HepG2 (cell line): ENCODE results near the gene SUPT4H1. TPM values are rescaled to one million over a fixed set of nuclear protein-coding genes. Genes with fewer than 3 reads are reported as not detected.
A peak's percentile ranks its signal among the peaks of the same experiment; 100 is the strongest.

ENCODE experiments used
- HCFC1 ChIP-seq: fragments of 150-350 bp; IDR thresholded peaks from 2 replicates; pipeline ENCODE4 v1.6.1; 2014; ENCODE audit warnings: low read depth, low read length
- HDAC2 ChIP-seq: sonication (generic); formaldehyde crosslinking; IDR thresholded peaks from 2 replicates; pipeline ENCODE4 v1.4.0; 2020; ENCODE audit warnings: missing genetic modification reagents
- HNRNPL ChIP-seq: fragments of 200-400 bp; formaldehyde crosslinking; IDR thresholded peaks from 2 replicates; pipeline ENCODE4 v1.6.1; 2017; ENCODE audit warnings: mild to moderate bottlenecking, low read depth, low read length
- IKZF1 ChIP-seq: fragments of 450-650 bp; IDR thresholded peaks from 2 replicates; pipeline ENCODE4 v1.7.1; 2016
- IKZF5 ChIP-seq: IDR thresholded peaks from 2 replicates; pipeline ENCODE4 v1.6.1; 2018; ENCODE audit warnings: missing genetic modification reagents, mild to moderate bottlenecking, missing compliant biosample characterization
- REXO4 ChIP-seq: sonication (generic); formaldehyde crosslinking; IDR thresholded peaks from 2 replicates; pipeline ENCODE4 v1.8.0; 2022; ENCODE audit warnings: missing genetic modification reagents, mild to moderate bottlenecking, borderline replicate concordance
- SMAD1 ChIP-seq: sonication (generic); formaldehyde crosslinking; IDR thresholded peaks from 2 replicates; pipeline ENCODE4 v1.4.0; 2020; ENCODE audit warnings: missing genetic modification reagents, low read depth, mild to moderate bottlenecking, borderline replicate concordance
- STAG1 ChIP-seq: sonication (generic); formaldehyde crosslinking; IDR thresholded peaks from 2 replicates; pipeline ENCODE4 v1.4.0; 2020; ENCODE audit warnings: missing genetic modification reagents
- USF2 ChIP-seq, 2 experiments: sonication (generic) in 1 of 2; formaldehyde crosslinking in 1 of 2; IDR thresholded peaks; 2 replicates each; pipeline versions ENCODE4 v1.5.1 to v1.6.1; 2011 to 2020; ENCODE audit warnings: borderline replicate concordance in 1 of 2, low read depth in 1 of 2, low read length in 1 of 2, mild to moderate bottlenecking in 1 of 2, missing genetic modification reagents in 1 of 2, moderate library complexity in 1 of 2
- XRCC5 ChIP-seq: fragments of 200-400 bp; formaldehyde crosslinking; optimal IDR thresholded peaks from 2 replicates; pipeline ENCODE3; 2017; ENCODE audit warnings: mild to moderate bottlenecking, low read length
- ZBTB43 ChIP-seq: sonication (generic); formaldehyde crosslinking; conservative IDR thresholded peaks from 2 replicates; pipeline ENCODE4 v1.4.0; 2020; ENCODE audit warnings: missing genetic modification reagents
- ZNF160 ChIP-seq: sonication (generic); formaldehyde crosslinking; IDR thresholded peaks from 2 replicates; pipeline ENCODE4 v1.8.0; 2022; ENCODE audit warnings: mild to moderate bottlenecking, inconsistent platforms, missing genetic modification reagents
- ZNF547 ChIP-seq: sonication (generic); formaldehyde crosslinking; IDR thresholded peaks from 2 replicates; pipeline ENCODE4 v1.5.1; 2020; ENCODE audit warnings: mild to moderate bottlenecking, missing genetic modification reagents
- ZNF556 ChIP-seq: sonication (generic); formaldehyde crosslinking; IDR thresholded peaks from 2 replicates; pipeline ENCODE4 v1.4.0; 2020; ENCODE audit warnings: mild to moderate bottlenecking, missing genetic modification reagents, borderline replicate concordance
- ZNF687 ChIP-seq: sonication (generic); formaldehyde crosslinking; IDR thresholded peaks from 2 replicates; pipeline ENCODE4 v1.5.1; 2020; ENCODE audit warnings: mild to moderate bottlenecking, missing genetic modification reagents, moderate library complexity
- ZNF704 ChIP-seq: sonication (generic); formaldehyde crosslinking; IDR thresholded peaks from 2 replicates; pipeline ENCODE4 v1.8.1; 2023; ENCODE audit warnings: mild to moderate bottlenecking, inconsistent platforms, moderate library complexity, missing genetic modification reagents, borderline replicate concordance
- polyA plus RNA-seq, 8 experiments: library from polyadenylated mRNA; depleted of rRNA in 3 of 8; stranded (reverse) in 7 of 8; unstranded in 1 of 8; fragments of >200 nt; fragmentation: Illumina TruSeq in 4 of 8; extraction: Trizol in 4 of 8; gene quantifications; 2 replicates each; pipeline versions ENCODE4 v1.2.1 to v1.2.3, GENCODE V29; 2011 to 2016; ENCODE audit warnings: low read depth in 4 of 8, missing spikeins in 1 of 8, mixed read lengths in 1 of 8; ENCODE audit not compliant: insufficient read depth in 1 of 8
- total RNA-seq, 5 experiments: library from RNA; depleted of rRNA; stranded (reverse); fragments of >200 nt; fragmentation: Illumina TruSeq; extraction: Trizol; gene quantifications; 2 replicates each; pipeline ENCODE4 v1.2.3, GENCODE V29; 2016; ENCODE audit warnings: low read depth in 1 of 5

The SUPT4H1 gene
- total and polyA plus RNA-seq, 2 of the 13 experiments (the other 11 are each of a cell fraction or from before 2014, with no cell fraction given), result 155 to 244 TPM

- TF ChIP-seq ZNF687 (CRISPR knock-in tag) (peak; percentile 52), IKZF1 (no peak), ZNF160 (CRISPR knock-in tag) (no peak), ZBTB43 (no peak), HDAC2 (CRISPR knock-in tag) (peak; percentile 31; the same call in 1 of the 2 replicates), XRCC5 (peak; percentile 95), ZNF556 (no peak), HCFC1 (no peak), STAG1 (peak; percentile 82), REXO4 (no peak), USF2 (IDR thresholded peaks at IDR 0.05; ENCODE audit: low read depth, low read length) (no peak), USF2 (CRISPR knock-in tag; IDR thresholded peaks at IDR 0.05; ENCODE audit: borderline replicate concordance) (no peak), ZNF547 (CRISPR knock-in tag) (no peak), IKZF5 (CRISPR knock-in tag) (peak; percentile 29; the same call in 1 of the 2 replicates), HNRNPL (peak; percentile 87), SMAD1 (CRISPR knock-in tag) (no peak; the same call in 1 of the 2 replicates), ZNF704 (CRISPR knock-in tag) (no peak)
These were observed 43.6 kb downstream of the SUPT4H1 start (continued) for GRCh38 chr17:58308173-58308984.
